Measurements from ENCODE around the gene UROC1.

Gene UROC1

DNA sequence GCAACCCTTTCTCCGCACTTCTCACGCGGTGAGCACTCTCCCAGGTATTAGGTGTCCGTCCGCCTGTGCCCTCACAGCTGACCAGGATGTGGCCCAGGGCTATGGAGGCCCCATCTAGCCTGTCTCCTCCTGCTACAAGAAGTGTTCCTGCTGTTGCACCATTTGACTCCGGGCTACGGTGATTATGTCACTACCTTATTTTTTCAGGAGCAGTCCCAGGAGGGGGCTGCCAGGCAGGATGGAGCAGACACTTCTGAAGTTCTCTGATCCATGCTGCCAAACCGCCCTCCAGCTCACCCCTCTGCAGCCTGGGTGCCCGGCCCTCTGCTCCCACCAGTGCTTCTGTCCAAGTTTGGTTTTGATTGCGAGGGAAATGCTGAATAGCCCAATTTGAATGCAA is 78.8 kb downstream of the UROC1 start:
- DNase-seq: no peak

DNA sequence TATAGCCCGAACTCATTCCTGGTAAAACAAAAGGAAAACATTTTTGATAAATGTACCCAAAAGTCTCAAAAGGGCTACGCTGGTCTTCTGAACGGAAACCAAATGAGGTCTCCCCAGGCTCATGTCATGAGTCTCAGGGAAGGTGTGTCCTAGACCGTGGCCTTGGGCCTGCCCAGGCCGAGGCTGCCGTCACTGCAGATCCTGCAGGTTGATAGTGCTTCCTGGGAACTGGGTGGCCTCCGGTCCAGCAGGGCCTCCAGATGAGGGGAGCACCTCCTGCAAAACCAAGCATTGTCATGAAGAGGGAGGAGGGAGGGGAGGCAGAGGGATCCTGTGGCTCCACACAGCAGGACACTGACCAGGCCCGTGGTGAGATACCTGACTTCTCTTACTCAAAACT is 79.4 kb downstream of the UROC1 start:
- no peak for DNase-seq

GRCh38 chr3:126436826-126437717 is 80.5 kb downstream of the UROC1 start:
- no peak for DNase-seq

- DNase-seq: no peak
These were observed 81.9 kb downstream of the UROC1 start for GRCh38 chr3:126435456-126436315.

DNA sequence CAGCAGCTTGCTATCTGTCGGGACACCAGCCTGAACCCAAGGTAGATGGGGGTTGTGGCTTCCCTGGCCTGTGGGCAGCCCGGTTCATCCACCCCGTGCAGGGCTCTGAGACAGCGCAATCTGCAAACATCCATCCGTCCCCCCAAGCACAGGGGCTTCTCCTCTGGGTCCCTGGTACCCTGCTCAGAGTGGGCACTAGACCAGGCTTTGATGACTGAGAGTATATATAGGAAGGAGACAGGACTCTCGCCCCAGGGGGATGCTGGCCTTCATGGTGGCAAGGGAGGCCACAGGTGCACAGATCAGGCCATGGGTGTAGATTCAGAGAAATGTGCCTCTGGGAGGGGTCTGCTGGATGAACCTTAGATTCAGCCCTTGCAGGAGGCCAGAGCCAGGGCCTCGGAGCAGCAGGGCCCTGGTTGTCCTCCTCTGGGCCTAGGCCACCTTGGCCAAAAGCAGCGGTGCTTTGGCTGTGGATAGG is 82.6 kb downstream of the UROC1 start:
- DNase-seq: no peak

- DNase-seq: no peak
These were observed 83.3 kb downstream of the UROC1 start for GRCh38 chr3:126434264-126434590.

DNA sequence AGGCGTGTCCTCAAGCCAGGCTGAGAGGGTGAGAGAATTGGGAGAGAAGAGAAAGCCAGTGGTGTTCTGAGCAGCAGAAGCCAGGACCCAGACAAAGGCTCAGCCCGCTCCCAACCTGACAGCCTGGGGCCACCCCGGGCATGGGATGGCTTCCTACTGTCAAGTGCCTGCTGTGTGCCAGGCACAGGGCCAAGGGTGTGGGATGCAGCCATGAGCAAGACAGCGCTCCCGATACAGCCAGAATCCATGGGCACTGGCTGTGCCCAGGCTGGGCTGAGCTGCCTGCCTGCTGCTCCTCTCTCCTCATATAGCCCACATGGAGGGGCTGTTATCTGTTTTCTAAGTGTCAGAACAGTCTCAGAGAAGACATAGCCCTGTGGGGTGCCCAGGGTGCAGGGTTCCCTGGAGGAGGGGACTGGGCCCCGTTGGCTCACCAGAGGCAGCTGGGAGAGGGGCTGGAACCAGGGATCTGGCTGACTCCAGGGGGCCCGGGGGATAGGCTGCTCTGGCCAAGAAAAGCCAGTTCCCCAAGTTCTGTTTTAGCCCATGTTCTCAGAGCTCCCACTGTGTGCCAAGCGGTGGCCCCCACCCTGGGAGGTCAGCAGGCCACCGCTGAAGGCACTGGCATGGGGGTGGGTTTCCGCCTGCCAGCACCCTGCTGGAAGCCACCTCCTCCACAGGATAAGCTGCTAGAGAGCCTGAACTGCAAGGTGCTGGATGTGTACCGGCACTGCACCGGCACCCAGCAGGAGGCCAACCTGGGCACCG is 83.9 kb downstream of the UROC1 start:
- DNase-seq: no peak

DNA sequence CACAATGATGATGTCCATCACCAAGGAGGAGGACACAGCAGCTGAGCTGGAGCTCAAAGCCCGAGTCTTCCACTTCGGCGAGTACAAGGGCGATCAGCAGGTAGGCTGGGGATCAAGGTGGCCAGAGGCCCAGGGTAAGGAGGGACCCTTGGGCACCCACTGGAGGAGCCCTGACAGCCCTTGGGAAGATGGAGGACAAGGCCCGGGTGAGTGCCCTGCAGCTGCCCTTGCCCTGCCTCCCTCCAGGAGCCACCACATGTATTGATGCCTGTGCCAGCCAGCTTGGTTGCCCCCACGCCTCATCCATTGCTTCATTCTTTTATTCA is 84.5 kb downstream of the UROC1 start:
- no peak for DNase-seq

DNA sequence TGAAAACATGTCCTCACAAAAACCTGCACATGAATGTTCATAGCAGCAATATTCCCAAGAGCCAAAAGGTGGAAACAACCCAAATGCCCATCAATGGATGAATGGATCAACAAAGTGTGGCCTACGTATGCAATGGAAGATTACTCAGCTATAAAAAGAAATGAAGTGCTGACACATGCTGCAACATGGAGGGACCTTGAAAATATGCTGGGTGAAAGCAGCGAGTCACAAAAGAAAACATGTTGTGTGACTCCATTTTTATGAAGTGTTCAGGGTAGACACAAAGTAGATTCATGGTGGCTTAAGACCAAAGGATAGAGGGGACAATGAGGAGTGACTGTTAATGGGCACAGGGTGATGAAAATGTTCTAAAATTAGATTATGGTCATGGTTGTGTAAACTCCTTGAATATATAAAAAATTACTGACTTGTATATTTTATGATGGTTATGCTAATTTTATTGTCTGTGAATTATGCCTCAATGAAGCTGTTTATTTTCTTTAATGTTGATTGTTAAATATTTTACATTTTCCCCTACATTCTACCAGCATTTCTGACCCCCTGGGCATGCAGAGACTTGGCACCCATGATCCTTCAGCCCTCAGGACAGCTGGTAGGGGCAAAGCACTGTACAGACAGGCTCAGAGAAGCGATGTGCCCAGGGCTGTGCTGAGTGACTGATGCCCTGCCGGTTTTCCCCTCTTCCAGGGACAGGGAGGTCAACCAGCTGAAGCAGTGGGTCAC is 85.0 kb downstream of the UROC1 start:
- no peak for DNase-seq

Data from T-helper 9 cell (primary cell).